Adrenal gland (tissue), 12 donors: ENCODE data around the gene CFH. TPM values are rescaled to one million over a fixed set of nuclear protein-coding genes. Genes with fewer than 3 reads are reported as not detected.

Source experiments
- DNase-seq, 7 donors: peaks; one replicate each; pipeline ENCODE4 v3.0.0-alpha.2; 2019 to 2020
- H3K27ac ChIP-seq, 5 donors: fragments of 200-600 bp; sonication (generic) in 4 of 5; 1 replicate in 3 of 5; 2 replicates in 2 of 5; pipeline versions ENCODE4 v1.5.1 to v1.8.0; 2016 to 2020; ENCODE audit warnings: mild to moderate bottlenecking in 1 of 5
- H3K27me3 ChIP-seq: fragments of 200-600 bp; 2 replicates; pipeline ENCODE4 v1.8.0; 2021
- H3K36me3 ChIP-seq, 2 donors: fragments of 200-600 bp; replicated peaks in 1 of 2; 1 replicate in 1 of 2; 2 replicates in 1 of 2; pipeline versions ENCODE4 v1.5.1 to v1.8.0; 2018 to 2022
- H3K4me1 ChIP-seq, 2 donors: fragments of 200-600 bp; replicated peaks in 1 of 2; 1 replicate in 1 of 2; 2 replicates in 1 of 2; pipeline versions ENCODE4 v1.5.1 to v1.8.0; 2018 to 2021
- H3K4me3 ChIP-seq, 4 donors: fragments of 200-600 bp; sonication (generic) in 3 of 4; one replicate each; pipeline ENCODE4 v1.5.1; 2016 to 2018
- H3K9me3 ChIP-seq, 3 donors: fragments of 200-600 bp; sonication (generic) in 1 of 3; replicated peaks in 1 of 3; 1 replicate in 2 of 3; 2 replicates in 1 of 3; pipeline versions ENCODE4 v1.5.1 to v1.8.0; 2016 to 2021
- CTCF ChIP-seq, 6 experiments: fragments of 450-650 bp in 4 of 6; fragments of 200-600 bp in 2 of 6; sonication (generic) in 1 of 6; IDR thresholded peaks; 1 replicate in 5 of 6; 2 replicates in 1 of 6; pipeline versions ENCODE4 v1.5.1 to v1.8.0; 2016 to 2021; ENCODE audit warnings: antibody characterized with exemption in 6 of 6, mild to moderate bottlenecking in 2 of 6, moderate library complexity in 1 of 6
- POLR2A ChIP-seq, 2 donors: fragments of 450-650 bp; IDR thresholded peaks; one replicate each; pipeline ENCODE4 v1.6.1; 2017; ENCODE audit warnings: antibody characterized with exemption in 2 of 2, mild to moderate bottlenecking in 2 of 2, moderate library complexity in 1 of 2
- WGBS, 4 donors: extraction: QIAGEN DNeasy Blood & Tissue Kit in 2 of 4; methylation state at CpG; one replicate each; pipeline versions ENCODE4 v1.1.5 to v1.1.7; 2013 to 2017; 5-methylcytosine and 5-hydroxymethylcytosine counted together
- intact Hi-C, 2 donors: fragments of 100-400 bp; cut with DNase I; formaldehyde crosslinking; loops; one replicate each; pipeline versions ENCODE4 v1.14.1 to v1.15.0; 2022 to 2023
- polyA plus RNA-seq, 3 donors: library from polyadenylated mRNA; stranded (reverse); fragments of 200-250 nt in 2 of 3; fragments of 350-450 nt in 1 of 3; fragmentation: Illumina TruSeq in 1 of 3; extraction: RNeasy Lipid Tissue Mini Kit (QIAGEN cat#74804) in 1 of 3; gene quantifications; one replicate each; pipeline ENCODE4 v1.2.3, GENCODE V29; 2013 to 2014
- total RNA-seq, 9 donors: library from RNA; depleted of rRNA in 4 of 9; stranded (reverse); fragments of >200 nt in 4 of 9; fragments of 120-200 nt in 1 of 9; fragmentation: NEBNext Ultra II Directional in 1 of 9; extraction: Animal tissue kit (Norgen Biotek cat#: 25700) in 1 of 9; gene quantifications; one replicate each; pipeline versions ENCODE4 v1.1.0 to v1.2.4, GENCODE V29; 2013 to 2023
- donor health status: healthy with polysubstance abuse.
- donor health status: Bipolar disorder and iron deficiency.
- donor health status: DM: yes; HTN: yes; CAD: no.
- donor health status: DM: no; HTN: no; CAD: no.
- donor health status: DM: no; HTN: no; CAD: no.
- donor health status: DM: yes; HTN: yes; CAD: no.

Gene CFH
- total and polyA plus RNA-seq, 12 donors = 33.0 to 151 (median 74.4) TPM

GRCh38 chr1:196773713-196774112, 121.9 kb downstream of the CFH start:
- no peak overlapping the region for H3K27ac ChIP-seq
- H3K4me3 ChIP-seq = no peak overlapping the region
- H3K4me1 ChIP-seq = no peaks in the 10 kb centered on the region
- no peak for DNase-seq
- H3K36me3 ChIP-seq = no peaks in the 10 kb centered on the region
- WGBS, 4 donors = 90 to 100% (median 95%) methylated on average over 1 of the region's 1 CpG
- H3K27me3 ChIP-seq = no peaks in the 10 kb centered on the region
- TF ChIP-seq POLR2A (IDR thresholded peaks at IDR 0.05) (no peak), CTCF (IDR thresholded peaks at IDR 0.05) (no peak)
- no peaks in the 10 kb centered on the region for H3K9me3 ChIP-seq
- intact Hi-C loops = no loop called here

GRCh38 chr1:196774175-196774574, 122.3 kb downstream of the CFH start:
- TF ChIP-seq POLR2A (IDR thresholded peaks at IDR 0.05) (no peak), CTCF (IDR thresholded peaks at IDR 0.05) (no peak)
- DNase-seq = no peak
- Histone ChIP-seq H3K27ac (no peak overlapping the region), H3K9me3 (no peaks in the 10 kb centered on the region), H3K27me3 (no peaks in the 10 kb centered on the region), H3K4me1 (no peaks in the 10 kb centered on the region), H3K4me3 (no peak overlapping the region), H3K36me3 (no peaks in the 10 kb centered on the region)
- 39 to 48% (median 43%) methylated on average over 2 of the region's 2 CpGs for WGBS, 4 donors
- intact Hi-C loops = no loop called here

- Histone ChIP-seq H3K27ac (no peak within 1 kb of the TSS), H3K4me1 (no peaks in the 10 kb centered on the region), H3K36me3 (no peaks in the 10 kb centered on the region), H3K27me3 (no peaks in the 10 kb centered on the region), H3K4me3 (no peak within 1 kb of the TSS), H3K9me3 (no peaks in the 10 kb centered on the region)
- no peak for DNase-seq
- intact Hi-C loops = no loop called here
- TF ChIP-seq CTCF (IDR thresholded peaks at IDR 0.05) (no peak), POLR2A (IDR thresholded peaks at IDR 0.05) (no peak)
These were observed 122.8 kb downstream of the CFH start, which contains the start of gene CFHR3 for GRCh38 chr1:196774603-196775002. CFHR3 (plus strand) TSS chr1:196774840; CDS start chr1:196774887, 47 bp downstream.

- WGBS, 4 donors = 81 to 88% (median 83%) methylated on average over 13 of the region's 13 CpGs
- no peak overlapping the region for H3K27ac ChIP-seq
- no peaks in the 10 kb centered on the region for H3K27me3 ChIP-seq
- H3K4me1 ChIP-seq = no peaks in the 10 kb centered on the region
- intact Hi-C loops = no loop called here
- H3K9me3 ChIP-seq = no peaks in the 10 kb centered on the region
- no peaks in the 10 kb centered on the region for H3K36me3 ChIP-seq
- DNase-seq = no peak
- no peak for TF ChIP-seq POLR2A (IDR thresholded peaks at IDR 0.05)
- TF ChIP-seq CTCF (IDR thresholded peaks at IDR 0.05) = no peak
- H3K4me3 ChIP-seq = no peak overlapping the region
These were observed 125.8 kb downstream of the CFH start for GRCh38 chr1:196777603-196778002.
